HepG2 (cell line): ENCODE results near the gene C3orf22.

ENCODE experiments used
- REST ChIP-seq, 2 experiments: IDR thresholded peaks; 2 replicates each; pipeline ENCODE4 v1.6.1; 2011 to 2012; ENCODE audit warnings: low read length in 2 of 2, borderline replicate concordance in 1 of 2, low read depth in 1 of 2, mild to moderate bottlenecking in 1 of 2, moderate library complexity in 1 of 2
- SP2 ChIP-seq: sonication (generic); formaldehyde crosslinking; IDR thresholded peaks from 2 replicates; pipeline ENCODE4 v1.5.1; 2020; ENCODE audit warnings: mild to moderate bottlenecking, missing genetic modification reagents

GRCh38 chr3:126573492-126574117 lies 14.9 kb upstream of the C3orf22 start:
- no peak for TF ChIP-seq REST (IDR thresholded peaks at IDR 0.05; ENCODE audit: borderline replicate concordance in 1 of 2, low read depth in 1 of 2, low read length in 2 of 2)
- TF ChIP-seq SP2 (CRISPR knock-in tag), result no peak
